AML-193 (cell line): ENCODE measurements around the gene KIAA0232.
"Not testable (repeated sequence)": the region's sequence is repeated elsewhere in the genome, so short reads cannot be mapped to it uniquely, and the experiment has no call there.

Experiments
- DNase-seq, 2 experiments: peaks; one replicate each; lab custom pipeline; 2025; lab: John Stamatoyannopoulos, UW

Gene KIAA0232

DNA sequence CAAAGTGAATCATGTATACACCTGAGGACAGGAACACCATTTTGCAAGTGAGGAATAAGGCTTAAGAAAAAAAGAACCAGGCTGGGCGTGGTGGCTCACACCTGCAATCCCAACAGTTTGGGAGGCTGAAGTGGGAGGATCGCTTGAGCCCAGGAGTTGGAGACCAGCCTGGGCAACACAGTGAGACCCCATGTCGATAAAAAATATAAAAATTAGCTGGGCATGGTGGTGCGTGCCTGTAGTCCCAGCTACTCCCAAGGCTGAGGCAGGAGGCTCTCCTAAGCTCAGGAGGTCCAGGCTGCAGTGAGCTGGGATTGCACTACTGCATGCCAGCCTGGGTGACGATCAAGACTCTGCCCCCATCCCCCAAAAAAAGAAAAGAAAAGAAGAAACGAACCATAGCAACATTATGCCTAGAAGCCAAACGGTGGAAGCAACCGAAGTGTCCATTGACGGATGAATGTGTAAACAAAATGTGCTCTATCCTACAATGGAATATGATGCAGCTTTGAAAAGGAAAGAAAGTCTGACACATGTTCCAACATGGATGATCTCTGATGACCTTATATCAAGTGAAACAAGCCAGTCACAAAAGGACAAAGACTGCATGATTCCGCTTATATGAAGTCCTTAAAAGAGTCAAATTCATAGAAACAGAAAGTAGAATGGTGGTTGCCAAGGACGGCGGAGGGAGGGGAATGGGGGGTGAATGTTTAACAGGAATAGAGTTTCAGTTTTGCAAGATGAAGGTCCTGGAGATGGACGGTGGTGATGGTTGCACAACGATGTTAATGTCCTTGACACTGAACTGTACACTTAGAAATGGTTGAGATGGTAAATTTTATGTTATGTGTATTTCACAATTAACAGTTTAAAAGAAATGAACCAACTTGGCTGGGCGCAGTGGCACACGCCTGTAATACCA lies 8.6 kb upstream of the KIAA0232 start:
- no peak for DNase-seq

DNA sequence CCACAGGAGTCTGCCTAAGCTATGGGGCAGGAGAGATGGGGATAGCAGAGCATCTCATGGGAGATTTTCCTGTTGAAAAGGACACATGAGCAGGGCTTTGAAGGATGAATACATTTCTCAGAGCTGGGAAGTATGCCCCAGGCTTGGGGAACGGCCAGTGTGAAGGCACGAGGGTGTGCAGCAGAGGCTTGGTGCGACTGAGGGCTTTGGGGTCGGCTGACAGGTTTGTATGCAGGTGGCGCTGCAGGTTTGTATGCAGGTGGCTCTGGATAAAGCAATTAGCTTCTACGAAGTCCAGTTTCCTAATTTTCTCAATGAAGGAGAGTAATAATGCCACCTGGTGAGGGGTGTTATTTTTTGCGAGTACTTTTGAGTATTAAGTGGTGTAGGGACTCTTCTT lies 6.8 kb upstream of the KIAA0232 start:
- DNase-seq = no peak

DNA sequence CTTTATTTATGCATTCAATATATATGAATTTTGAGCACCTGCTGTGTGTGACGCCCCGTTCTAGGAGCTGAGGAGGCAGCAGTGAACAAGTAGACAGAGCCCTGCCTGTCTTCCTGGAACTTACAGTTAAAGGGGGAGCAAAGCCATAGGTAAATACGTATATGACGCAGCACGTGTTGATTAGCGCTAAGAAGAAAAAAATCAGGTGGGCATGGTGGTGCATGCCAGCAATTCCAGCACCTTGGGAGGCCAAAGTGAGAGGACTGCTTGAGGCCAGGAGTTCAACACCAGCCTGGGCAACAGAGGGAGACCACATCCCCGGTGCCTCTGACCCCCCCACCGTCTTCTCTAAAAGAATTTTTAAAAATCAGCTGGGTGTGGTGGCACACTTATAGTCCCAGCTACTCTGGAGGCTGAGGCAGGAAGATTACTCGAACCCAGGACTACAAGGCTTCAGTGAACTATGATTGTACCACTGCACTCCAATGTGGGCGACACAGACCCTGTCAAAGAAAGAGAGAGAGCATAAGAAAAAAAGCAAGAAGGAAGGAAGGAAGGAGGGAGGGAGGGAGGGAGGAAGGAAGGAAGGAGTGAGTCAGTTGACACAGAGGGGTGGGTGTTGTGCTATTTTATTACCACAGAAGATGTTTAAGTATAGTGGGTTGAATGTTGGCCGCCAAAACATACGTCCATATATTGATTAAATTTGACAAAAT lies 5.4 kb upstream of the KIAA0232 start:
- DNase-seq = peak in 1 of 2 experiments; percentile 65

DNA sequence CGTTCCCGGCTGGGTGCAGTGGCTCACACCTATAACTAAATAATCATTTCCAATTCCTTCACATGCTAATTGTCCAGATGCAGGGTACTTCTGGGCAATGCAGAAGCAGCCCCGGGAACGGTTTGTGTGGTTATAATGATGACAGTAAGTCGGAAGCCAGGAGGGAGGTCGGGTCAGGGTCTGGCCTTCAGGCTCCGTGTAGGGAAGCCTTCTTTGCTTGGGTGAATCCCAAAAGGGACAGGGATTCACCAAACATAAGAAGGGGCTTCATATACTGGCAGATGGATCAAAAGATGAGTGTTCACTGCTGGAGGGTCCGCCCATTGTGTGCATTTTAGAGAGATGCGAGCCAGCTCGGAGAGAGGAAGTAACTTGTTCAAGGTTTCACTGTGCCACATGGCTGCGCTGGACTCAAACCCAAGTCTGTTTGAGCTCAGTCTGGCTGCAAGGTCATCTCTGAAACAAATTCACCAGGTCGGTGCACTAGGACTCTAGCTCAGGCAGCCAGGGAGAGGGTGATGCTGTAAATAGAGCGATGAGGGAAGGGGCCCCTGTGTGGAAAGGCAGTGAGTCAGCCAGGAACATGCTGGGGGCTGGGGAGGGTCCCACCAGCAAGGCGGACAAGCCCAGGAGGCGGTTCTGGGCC lies 4.8 kb upstream of the KIAA0232 start:
- DNase-seq = peak; percentile 67 to 75

DNA sequence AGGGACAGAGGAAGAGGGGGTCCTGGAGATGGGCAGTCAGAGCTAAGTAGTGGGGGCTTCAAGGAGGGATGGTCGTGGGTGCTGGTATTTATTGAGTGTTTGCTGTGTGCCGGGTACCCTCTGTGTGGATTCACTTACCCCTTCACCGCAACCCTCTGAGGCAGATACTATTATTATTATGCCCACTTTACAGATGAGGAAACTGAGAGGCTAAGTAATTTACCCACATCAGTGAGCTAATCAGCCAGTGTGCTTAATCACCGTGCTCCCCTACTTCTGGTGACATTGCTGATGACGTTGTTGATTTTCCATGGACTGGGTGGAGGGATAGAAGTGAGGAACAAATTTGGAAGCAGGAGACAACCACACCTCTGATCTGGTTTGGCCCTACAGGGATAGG lies 4.1 kb upstream of the KIAA0232 start:
- no peak for DNase-seq

DNA sequence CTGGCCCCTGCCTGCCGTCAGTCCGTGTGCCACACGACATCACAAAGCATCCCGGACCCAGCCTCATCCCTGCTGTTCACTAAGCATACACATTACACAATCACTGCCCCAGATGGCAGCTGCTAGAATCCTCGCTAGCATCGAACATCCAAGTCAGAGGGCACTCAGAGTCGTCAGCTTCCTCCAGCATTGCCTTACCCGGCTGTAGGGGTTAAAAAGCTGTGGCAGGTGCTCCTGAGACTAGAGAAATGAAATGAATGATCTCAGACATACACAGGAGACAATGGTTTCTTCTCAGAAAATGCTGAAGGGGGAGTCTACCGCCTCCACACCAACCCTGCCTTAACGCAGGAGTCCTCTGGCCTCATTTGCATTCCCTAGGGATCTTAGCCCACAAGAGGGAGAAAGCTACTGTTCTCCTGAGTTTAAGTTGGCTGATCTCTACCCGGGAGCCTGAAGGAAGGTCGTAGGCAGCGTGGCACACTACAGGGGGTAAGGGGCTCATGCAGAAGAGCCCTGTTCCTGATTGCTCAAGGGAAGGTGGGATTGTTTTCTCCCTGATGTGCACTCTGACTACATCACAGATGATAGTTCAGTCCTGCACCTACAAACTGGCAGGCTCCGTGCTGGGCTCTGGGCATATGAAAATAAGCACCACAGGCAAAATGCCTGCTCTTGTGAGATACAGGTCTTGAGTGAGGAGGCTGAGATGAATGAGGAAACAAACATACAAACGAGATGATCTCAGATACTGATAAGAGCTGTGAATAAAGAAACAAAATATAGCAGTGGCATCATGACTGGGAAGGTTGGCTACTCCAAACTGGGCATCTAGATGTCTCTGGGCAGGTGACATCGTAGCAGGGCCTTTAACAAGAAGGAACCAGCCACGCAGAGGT lies 2.6 kb upstream of the KIAA0232 start:
- DNase-seq = no peak

DNA sequence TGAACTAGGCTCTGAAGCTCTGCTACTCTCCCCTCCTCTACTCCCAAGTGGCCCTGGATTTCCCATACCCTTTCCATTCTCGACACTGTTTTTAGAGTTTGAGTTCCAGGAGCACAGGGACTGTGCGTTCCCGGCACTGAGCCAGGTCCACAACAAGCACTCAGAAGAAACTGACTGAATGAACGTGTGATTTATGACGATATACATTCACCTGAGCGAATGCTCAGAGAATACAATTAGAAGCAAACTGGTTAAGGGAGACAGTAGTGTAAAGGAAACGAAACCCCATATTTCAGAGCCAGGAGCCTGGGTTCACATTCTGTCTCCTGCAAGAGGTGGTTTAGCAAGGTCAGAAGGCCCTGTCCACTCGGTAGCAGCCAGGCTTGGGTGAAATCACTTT lies 1.4 kb upstream of the KIAA0232 start:
- DNase-seq = no peak

DNA sequence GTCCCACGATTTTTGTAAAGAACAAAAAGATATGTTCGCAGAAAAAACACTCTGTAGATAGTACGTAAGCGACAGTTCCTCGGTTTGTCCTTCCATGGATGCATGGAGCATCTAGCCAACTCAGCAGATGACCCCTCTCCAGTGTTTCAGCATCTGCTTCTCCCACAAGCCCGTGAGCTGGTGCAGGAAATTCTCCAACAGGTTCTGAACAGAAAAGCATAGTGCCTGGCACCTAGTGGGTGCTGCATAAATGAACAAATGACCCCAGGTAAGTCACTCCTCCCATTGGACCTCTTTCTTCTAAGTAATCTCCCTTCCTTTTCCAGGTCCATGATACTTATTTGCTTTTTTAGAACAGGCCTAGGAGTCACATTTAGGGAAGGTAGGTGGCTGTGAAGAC lies 966 bp upstream of the KIAA0232 start:
- no peak for DNase-seq

DNA sequence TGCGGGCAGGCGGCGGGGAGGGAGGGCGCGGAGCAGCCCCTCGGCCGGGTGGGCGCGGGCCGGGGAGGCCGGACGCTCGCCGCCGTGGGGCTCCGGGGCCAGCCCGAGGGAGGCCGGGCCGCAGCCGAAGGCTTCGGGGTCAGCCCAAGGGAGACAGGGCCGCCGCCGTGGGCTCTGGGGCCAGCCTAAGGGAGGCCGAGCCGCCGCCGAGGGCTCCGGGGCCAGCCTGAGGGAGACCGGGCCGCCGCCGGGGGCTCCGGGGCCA lies 251 bp downstream of the KIAA0232 start:
- no peak for DNase-seq

DNA sequence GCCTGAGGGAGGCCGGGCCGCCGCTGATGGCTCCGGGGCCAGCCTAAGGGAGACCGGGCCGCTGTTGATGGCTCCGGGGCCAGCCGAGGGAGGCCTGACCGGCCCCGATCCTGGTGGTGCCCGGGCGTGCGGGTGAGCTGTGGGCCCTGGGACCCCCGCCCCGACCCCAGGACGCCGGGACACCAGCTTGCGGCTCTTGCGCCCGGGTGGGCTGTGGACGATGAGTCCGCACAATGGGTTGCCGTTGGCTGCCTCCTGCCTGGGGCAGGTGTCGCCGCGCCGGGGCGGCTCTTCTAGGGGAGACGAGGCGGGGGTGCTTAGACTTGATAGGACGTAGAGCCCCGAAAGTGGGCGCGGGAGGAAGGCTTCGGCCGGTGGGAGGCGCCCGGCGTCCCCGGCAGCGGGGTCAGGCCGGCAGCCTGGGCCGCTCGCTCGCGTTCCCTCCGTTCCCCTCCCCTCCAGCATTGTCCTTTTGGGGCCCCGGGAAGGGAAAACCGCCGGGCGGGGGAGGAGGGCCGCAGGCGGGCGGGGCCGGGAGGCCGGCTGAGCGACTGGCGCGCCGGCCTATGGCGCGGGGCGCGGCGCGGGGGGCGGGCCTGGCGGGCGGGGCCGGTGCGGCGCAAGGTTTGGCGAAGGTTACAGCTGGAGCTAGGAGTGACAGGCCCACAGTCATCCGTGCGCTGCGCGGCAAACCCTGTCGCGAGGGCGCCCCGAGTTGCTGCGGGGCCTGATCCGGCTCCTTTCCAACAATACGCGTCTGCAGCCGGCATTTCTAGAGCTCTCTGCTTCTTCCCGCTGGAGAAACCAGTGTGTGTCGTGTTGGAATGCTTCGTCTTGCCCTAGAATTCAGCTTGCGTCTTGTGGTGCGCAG lies 819 bp downstream of the KIAA0232 start:
- DNase-seq = peak; percentile 72 to 78

DNA sequence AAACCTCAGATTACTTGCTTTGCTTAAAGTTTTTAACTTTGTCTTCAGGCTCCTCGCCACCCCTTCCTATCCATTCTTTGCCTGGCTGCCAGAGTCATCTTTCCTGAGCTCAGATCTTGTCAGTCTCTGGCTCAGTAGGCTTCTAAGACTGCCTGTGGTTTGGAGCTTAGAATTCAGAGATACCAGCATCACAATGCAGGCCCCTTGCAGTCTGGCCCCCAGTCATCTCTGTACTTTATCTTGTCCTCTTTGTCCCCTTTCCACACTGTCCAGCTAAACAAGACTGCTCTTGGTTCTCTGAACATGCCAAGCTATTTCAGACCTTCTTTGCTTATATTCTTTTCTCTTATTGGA lies 3.0 kb downstream of the KIAA0232 start:
- DNase-seq = no peak

DNA sequence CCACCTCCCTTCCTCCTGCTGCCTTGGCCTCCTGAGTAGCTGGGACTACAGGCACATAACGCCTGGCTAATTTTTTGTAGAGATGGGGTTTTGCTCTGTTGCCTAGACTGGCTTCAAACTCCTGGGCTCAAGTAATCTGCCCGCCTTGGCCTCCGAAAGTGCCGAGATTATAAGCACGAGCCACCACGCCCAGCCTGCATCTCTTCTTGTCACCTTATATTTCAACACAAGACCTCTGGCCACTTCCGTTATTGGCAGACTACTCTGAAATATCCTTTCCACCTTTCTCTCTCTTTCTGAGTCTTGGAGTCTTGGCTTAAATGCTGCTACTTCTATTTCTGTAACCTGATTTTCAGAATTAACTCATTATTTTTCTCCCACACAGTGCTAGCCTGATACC lies 5.6 kb downstream of the KIAA0232 start:
- no peak for DNase-seq

DNA sequence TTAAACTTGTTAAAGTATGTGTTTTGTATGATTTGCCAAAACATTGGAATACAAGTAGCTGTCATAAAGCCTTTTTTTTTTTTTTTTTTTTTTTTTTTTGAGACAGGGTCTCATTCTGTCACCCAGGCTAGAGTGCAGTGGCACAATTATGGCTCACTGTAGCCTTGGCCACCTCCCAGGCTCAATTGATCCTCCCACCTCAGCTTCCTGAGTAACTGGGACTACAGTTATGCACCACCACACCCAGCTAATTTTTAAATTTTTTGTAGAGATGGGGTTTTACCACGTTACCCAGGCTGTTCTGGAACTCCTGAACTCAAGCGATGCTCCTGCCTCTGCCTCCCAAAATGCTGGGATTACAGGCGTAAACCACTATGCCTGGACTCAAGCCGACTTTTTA lies 8.7 kb downstream of the KIAA0232 start:
- DNase-seq = not testable (repeated sequence)

DNA sequence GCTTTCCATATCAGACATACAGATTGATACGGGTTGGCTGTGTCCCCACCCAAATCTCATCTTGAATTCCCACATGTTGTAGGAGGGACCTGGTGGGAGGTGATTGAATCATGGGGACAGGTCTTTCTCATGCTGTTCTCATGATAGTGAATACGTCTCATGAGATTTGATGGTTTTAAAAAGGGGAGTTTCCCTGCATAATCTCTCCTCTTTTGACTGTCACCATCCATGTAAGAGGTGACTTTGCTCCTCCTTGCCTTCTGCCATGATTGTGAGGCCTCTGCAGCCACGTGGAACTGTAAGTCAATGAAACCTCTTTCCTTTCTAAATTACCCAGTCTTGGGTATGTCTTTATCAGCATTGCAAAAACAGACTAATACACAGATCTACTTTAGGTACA lies 9.3 kb downstream of the KIAA0232 start:
- DNase-seq = not testable (repeated sequence)

DNA sequence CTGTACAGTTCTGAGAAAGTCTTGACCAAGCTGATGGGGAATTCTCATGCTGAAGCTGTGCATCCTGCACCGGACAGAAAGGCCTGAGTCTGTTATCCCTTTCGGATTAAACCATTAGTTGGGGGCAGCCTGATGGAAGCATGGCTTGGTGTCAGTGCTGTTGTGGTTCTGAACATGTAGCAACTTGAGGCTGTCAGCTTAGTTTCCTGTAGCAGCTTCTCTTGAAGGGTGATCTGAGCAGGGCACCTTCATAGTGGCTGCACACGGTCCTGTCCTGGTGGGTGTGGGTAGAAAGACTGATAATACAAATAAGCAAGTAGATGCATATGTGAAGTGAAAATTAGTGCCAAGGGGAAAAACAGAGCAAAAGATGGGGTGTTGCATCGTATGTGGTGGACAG lies 11.7 kb downstream of the KIAA0232 start:
- DNase-seq = no peak

DNA sequence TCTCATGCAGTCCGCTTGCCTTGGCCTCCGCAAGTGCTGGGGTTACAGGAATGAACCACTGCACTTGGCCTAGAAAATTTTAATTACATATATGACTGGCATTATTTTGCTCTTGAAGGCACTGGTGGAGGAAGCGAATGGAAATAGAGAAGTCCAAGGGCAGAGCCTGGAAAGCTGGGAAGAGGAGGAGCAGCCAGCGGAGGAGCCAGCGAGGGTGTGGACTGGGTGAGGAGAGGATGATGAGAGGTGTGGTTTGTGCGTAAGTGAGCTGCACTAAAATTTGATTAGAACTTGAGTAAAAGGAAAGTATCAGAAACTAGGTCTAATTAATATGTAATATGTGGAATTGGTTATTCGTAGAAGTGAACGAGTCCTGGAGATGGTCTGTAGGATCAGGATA lies 13.3 kb downstream of the KIAA0232 start:
- no peak for DNase-seq

DNA sequence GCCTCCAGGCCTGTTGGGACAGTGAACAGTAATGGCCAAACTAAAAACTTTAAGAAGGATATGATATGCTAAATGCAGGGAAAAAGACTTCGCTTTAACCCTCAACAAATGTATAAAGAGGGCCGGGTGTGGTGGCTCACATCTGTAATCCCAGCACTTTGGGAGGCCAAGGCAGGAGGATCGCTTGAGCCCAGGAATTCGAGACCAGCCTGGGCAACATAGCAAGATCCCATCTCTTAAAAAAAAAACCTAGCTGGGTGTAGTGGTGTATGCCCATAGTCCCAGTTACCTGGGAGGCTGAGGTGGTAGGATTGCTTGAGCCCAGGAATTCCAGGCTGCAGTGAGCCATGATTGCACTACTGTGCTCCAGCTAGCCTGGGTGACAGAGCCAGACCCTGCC lies 14.8 kb downstream of the KIAA0232 start:
- not testable (repeated sequence) for DNase-seq

DNA sequence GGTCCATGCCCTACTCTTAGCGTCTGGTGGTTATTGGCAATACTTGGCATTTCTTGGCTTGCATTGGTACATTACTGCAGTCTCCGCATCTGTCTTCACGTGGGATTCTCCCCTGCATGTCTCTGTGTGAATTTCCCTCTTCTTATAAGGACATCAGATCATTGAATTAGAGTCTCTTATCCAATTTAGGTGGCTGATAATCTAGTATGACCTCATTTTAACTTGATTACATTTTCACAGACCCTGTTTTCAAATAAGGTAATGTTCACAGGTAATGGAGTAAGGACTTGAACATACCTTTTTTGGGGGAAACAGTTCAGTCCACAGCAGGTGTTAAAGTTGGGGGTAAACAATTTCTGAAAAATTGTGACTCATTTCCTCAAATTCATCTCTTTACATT lies 16.6 kb downstream of the KIAA0232 start:
- DNase-seq = no peak

DNA sequence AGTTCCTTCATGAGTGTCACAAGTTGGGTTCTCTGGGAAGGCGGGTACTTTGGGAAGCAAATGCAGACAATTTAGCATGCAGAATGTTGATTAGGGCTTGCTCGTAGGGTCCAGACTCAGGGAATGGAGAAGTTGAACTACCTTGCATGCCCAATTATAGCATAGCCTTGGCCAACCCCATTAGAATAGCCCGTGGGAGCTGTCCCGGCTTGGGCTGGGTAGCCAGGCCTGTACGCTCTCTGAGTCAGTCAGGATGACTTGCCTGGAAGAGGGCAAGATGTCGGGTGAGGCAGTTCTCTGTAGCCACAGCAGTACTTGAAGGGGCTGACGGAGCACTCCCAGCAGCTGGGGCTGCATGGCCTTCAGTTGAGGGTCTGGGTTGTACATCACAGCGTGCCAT lies 19.5 kb downstream of the KIAA0232 start:
- DNase-seq = no peak

DNA sequence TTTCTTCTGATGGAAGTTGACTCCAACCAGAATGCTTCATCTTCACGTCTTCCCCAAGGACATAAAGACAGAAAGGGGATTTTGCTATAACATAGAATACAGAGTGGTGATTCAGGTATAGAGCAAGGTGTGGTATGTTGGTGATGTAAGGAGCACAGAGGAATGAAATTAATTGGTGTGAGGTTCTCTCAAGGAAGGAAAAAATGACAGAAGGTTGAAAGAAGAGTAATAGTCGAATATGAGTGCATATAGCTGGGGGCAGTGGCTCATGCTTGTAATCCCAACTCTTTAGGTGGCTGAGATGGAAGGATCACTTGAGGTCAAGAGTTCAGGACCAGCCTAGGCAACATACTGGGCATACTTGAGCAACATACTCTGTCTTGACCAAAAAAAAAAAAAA lies 20.1 kb downstream of the KIAA0232 start:
- no peak for DNase-seq

DNA sequence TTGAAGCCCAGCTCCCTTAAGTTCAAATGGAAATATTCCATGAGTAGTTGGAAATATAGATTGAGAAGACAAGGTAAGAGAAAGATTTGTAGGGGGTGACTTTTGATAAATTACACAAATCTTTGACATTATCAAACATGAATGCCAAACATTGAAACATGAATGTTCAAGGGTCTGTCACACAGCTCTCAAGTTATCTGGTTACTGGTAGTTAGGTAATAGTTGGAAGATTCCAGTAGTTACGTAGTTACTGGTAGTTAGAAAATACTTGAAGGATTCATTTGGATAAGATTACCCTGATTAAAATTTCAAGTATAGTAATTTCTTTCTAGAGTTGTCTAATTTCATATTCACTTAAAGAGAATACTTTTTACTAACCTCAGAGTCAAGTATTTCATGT lies 20.7 kb downstream of the KIAA0232 start:
- no peak for DNase-seq
